Fibroblast of lung (primary cell): ENCODE data around the gene PACRG.

ENCODE experiments used
- CTCF ChIP-seq, 2 donors: IDR thresholded peaks in 1 of 2; conservative IDR thresholded peaks in 1 of 2; 1 replicate in 1 of 2; 2 replicates in 1 of 2; pipeline ENCODE4 v1.5.1; 2011 to 2012; ENCODE audit warnings: low read length in 2 of 2, control low read depth in 1 of 2, inconsistent platforms in 1 of 2, low read depth in 1 of 2, mild to moderate bottlenecking in 1 of 2
- EZH2 ChIP-seq: IDR thresholded peaks from 2 replicates; pipeline ENCODE4 v1.5.1; 2012; ENCODE audit warnings: low read length, control low read depth, mild to moderate bottlenecking; ENCODE audit errors: missing control alignments

GRCh38 chr6:162702446-162702845 lies 25.3 kb upstream of the PACRG start:
- no peak for TF ChIP-seq CTCF (conservative IDR thresholded peaks at IDR 0.05 in 1 of 2, IDR thresholded peaks at IDR 0.05 in 1 of 2; ENCODE audit: low read depth in 1 of 2, low read length in 2 of 2)
- TF ChIP-seq EZH2 = no peak
